Sigmoid colon (tissue), 7 donors: ENCODE data around the gene FTCD. TPM values are rescaled to one million over a fixed set of nuclear protein-coding genes. Genes with fewer than 3 reads are reported as not detected.

ENCODE experiments used
- DNase-seq: peaks from one replicate; pipeline ENCODE4 v3.0.0-alpha.2; 2019
- H3K27ac ChIP-seq, 4 donors: fragments of 200-600 bp; sonication (generic); one replicate each; pipeline ENCODE4 v1.5.1; 2016 to 2019; ENCODE audit warnings: mild to moderate bottlenecking in 1 of 4
- H3K27me3 ChIP-seq, 3 donors: fragments of 200-600 bp; sonication (generic); one replicate each; pipeline ENCODE4 v1.5.1; 2019; ENCODE audit warnings: mild to moderate bottlenecking in 1 of 3
- H3K36me3 ChIP-seq, 4 donors: fragments of 200-600 bp; sonication (generic); one replicate each; pipeline ENCODE4 v1.5.1; 2016 to 2019
- H3K4me1 ChIP-seq, 4 donors: fragments of 200-600 bp; sonication (generic); one replicate each; pipeline ENCODE4 v1.5.1; 2017 to 2019
- H3K4me3 ChIP-seq, 4 donors: fragments of 200-600 bp; sonication (generic); one replicate each; pipeline ENCODE4 v1.5.1; 2017 to 2019; ENCODE audit warnings: mild to moderate bottlenecking in 2 of 4, moderate library complexity in 1 of 4
- H3K9me3 ChIP-seq, 4 donors: fragments of 200-600 bp in 3 of 4; sonication (generic) in 3 of 4; one replicate each; pipeline versions ENCODE4 v1.5.1 to v1.6.1; 2013 to 2019
- CTCF ChIP-seq, 4 experiments: fragments of 450-650 bp in 3 of 4; fragments of 200-600 bp in 1 of 4; IDR thresholded peaks; one replicate each; pipeline ENCODE4 v1.5.1; 2016 to 2019; ENCODE audit warnings: antibody characterized with exemption in 4 of 4, mild to moderate bottlenecking in 3 of 4, moderate library complexity in 2 of 4
- EP300 ChIP-seq, 4 donors: sonication (generic); formaldehyde crosslinking; IDR thresholded peaks; one replicate each; pipeline ENCODE4 v1.6.1; 2017; ENCODE audit warnings: antibody characterized with exemption in 4 of 4
- POLR2A ChIP-seq, 2 donors: fragments of 450-650 bp; IDR thresholded peaks; one replicate each; pipeline ENCODE4 v1.6.1; 2016; ENCODE audit warnings: antibody characterized with exemption in 2 of 2, mild to moderate bottlenecking in 2 of 2, moderate library complexity in 2 of 2
- POLR2AphosphoS5 ChIP-seq, 4 donors: sonication (generic); formaldehyde crosslinking; IDR thresholded peaks; one replicate each; pipeline ENCODE4 v1.6.1; 2017; ENCODE audit warnings: antibody characterized with exemption in 4 of 4
- WGBS, 2 donors: extraction: QIAGEN DNeasy Blood & Tissue Kit; methylation state at CpG; one replicate each; pipeline ENCODE4 v1.1.7; 2013; 5-methylcytosine and 5-hydroxymethylcytosine counted together
- intact Hi-C: fragments of 100-400 bp; cut with DNase I; formaldehyde crosslinking; loops from one replicate; pipeline ENCODE4 v1.15.1; 2023
- polyA plus RNA-seq, 3 donors: library from polyadenylated mRNA; stranded (reverse); fragments of 200-250 nt; gene quantifications; one replicate each; pipeline ENCODE4 v1.2.3, GENCODE V29; 2013
- total RNA-seq, 4 donors: library from RNA; depleted of rRNA; stranded (reverse); fragments of >200 nt; gene quantifications; one replicate each; pipeline ENCODE4 v1.1.0, GENCODE V29; 2016
- donor health status: healthy with polysubstance abuse.
- donor health status: Bipolar disorder and iron deficiency.
- donor health status: healthy.

Gene FTCD
- total and polyA plus RNA-seq, 7 donors: 0.20 to 1.4 TPM; not detected in 5

- intact Hi-C loops: no loop called here
- TF ChIP-seq CTCF (IDR thresholded peaks at IDR 0.05): no peak
- no peak for TF ChIP-seq EP300 (IDR thresholded peaks at IDR 0.05)
- no peak for TF ChIP-seq POLR2AphosphoS5 (IDR thresholded peaks at IDR 0.05)
- no peak for TF ChIP-seq POLR2A (IDR thresholded peaks at IDR 0.05)
Measured at GRCh38 chr21:46117586-46118315, 37.6 kb downstream of the FTCD start.

GRCh38 chr21:46116776-46117585 lies 38.4 kb downstream of the FTCD start:
- 68 to 84% methylated on average over 24 of the region's 24 CpGs for WGBS, 2 donors
- Histone ChIP-seq H3K4me3 (no peak overlapping the region), H3K9me3 (no peaks in the 10 kb centered on the region), H3K36me3 (peaks cover 86 to 100% (median 100%) of the 10 kb centered on the region in 4 donors), H3K27ac (peak overlapping the region in 3 of 4 donors; percentile 41 to 63 (median 56)), H3K27me3 (no peaks in the 10 kb centered on the region), H3K4me1 (no peaks in the 10 kb centered on the region)
- peak; percentile 63 for DNase-seq
- intact Hi-C loops: no loop called here
- no peak for TF ChIP-seq CTCF (IDR thresholded peaks at IDR 0.05)
- no peak for TF ChIP-seq POLR2A (IDR thresholded peaks at IDR 0.05)
- no peak for TF ChIP-seq EP300 (IDR thresholded peaks at IDR 0.05)
- TF ChIP-seq POLR2AphosphoS5 (IDR thresholded peaks at IDR 0.05): no peak

More at GRCh38 chr21:46117586-46118315, 37.6 kb downstream of the FTCD start:
- peak; percentile 63 for DNase-seq
- Histone ChIP-seq H3K9me3 (no peaks in the 10 kb centered on the region), H3K27me3 (no peaks in the 10 kb centered on the region), H3K4me3 (no peak overlapping the region), H3K27ac (peak overlapping the region; percentile 19 to 63 (median 48)), H3K4me1 (no peaks in the 10 kb centered on the region), H3K36me3 (peaks cover 86 to 100% (median 100%) of the 10 kb centered on the region in 4 donors)
- WGBS, 2 donors: 71 to 80% methylated on average over 29 of the region's 29 CpGs

- H3K27me3 ChIP-seq: no peaks in the 10 kb centered on the region
- H3K9me3 ChIP-seq: no peaks in the 10 kb centered on the region
- TF ChIP-seq CTCF (IDR thresholded peaks at IDR 0.05) (no peak), POLR2A (IDR thresholded peaks at IDR 0.05) (no peak), EP300 (IDR thresholded peaks at IDR 0.05) (no peak), POLR2AphosphoS5 (IDR thresholded peaks at IDR 0.05) (no peak)
- peaks cover 82 to 96% (median 96%) of the 10 kb centered on the region in 4 donors for H3K36me3 ChIP-seq
- 83 to 91% methylated on average over 20 of the region's 20 CpGs for WGBS, 2 donors
- peak overlapping the region in 3 of 4 donors; percentile 41 to 63 (median 56) for H3K27ac ChIP-seq
- H3K4me3 ChIP-seq: no peak overlapping the region
- peak; percentile 65 for DNase-seq
- H3K4me1 ChIP-seq: peaks cover 0 to 2% (median under 1%) of the 10 kb centered on the region in 4 donors
- intact Hi-C loops: no loop called here
Measured at GRCh38 chr21:46116189-46116775, 39.1 kb downstream of the FTCD start.

GRCh38 chr21:46115441-46116188 lies 39.8 kb downstream of the FTCD start:
- WGBS, 2 donors: 84 to 91% methylated on average over 17 of the region's 17 CpGs
- DNase-seq: peak; percentile 50
- Histone ChIP-seq H3K4me1 (peaks cover 0 to 9% (median 7%) of the 10 kb centered on the region in 4 donors), H3K4me3 (no peak overlapping the region), H3K9me3 (no peaks in the 10 kb centered on the region), H3K27ac (peak overlapping the region in 3 of 4 donors; percentile 24 to 56 (median 41)), H3K36me3 (peaks cover 75 to 90% (median 89%) of the 10 kb centered on the region in 4 donors), H3K27me3 (no peaks in the 10 kb centered on the region)
- intact Hi-C loops: no loop called here
- no peak for TF ChIP-seq POLR2AphosphoS5 (IDR thresholded peaks at IDR 0.05)
- no peak for TF ChIP-seq CTCF (IDR thresholded peaks at IDR 0.05)
- TF ChIP-seq POLR2A (IDR thresholded peaks at IDR 0.05): no peak
- TF ChIP-seq EP300 (IDR thresholded peaks at IDR 0.05): no peak
